ENCODE results near the gene TERB1. TPM values are rescaled to one million over a fixed set of nuclear protein-coding genes. Genes with fewer than 3 reads are reported as not detected.

The TERB1 gene
- total RNA-seq (2014; rRNA removed; shearing (Covaris generic)) (not detected in 2 replicates), polyA plus RNA-seq (2016; fragmentation: Nextera tagmentation; extraction: Ambion mirVana) (not detected in 2 replicates)

- no peak for DNase-seq
- H3K36me3 ChIP-seq (ENCODE audit: low read depth) = peaks cover 36% of the 10 kb centered on the region
- H3K4me3 ChIP-seq = no peak within 1 kb of the TSS
- in situ Hi-C loops (cut with MboI) = no loop called here
- H3K9me2 ChIP-seq (ENCODE audit: insufficient read depth) = no peaks in the 10 kb centered on the region
- peaks cover 17% of the 10 kb centered on the region; the same call in 1 of the 2 replicates for H3F3A ChIP-seq (ENCODE audit: insufficient read depth)
- no peaks in the 10 kb centered on the region for H4K20me1 ChIP-seq (ENCODE audit: insufficient read depth)
- TF ChIP-seq EZH2 (IDR thresholded peaks at IDR 0.05; ENCODE audit: insufficient read depth, poor library complexity, severe bottlenecking) = no peak
- no peak for TF ChIP-seq EZH2phosphoT487 (IDR thresholded peaks at IDR 0.05; ENCODE audit: insufficient read depth, low read depth)
- H3K4me1 ChIP-seq (ENCODE audit: insufficient read depth) = no peaks in the 10 kb centered on the region
- no peak within 1 kb of the TSS for H3K9ac ChIP-seq
- H3K9me3 ChIP-seq (ENCODE audit: low read depth) = no peaks in the 10 kb centered on the region
- no peak within 1 kb of the TSS for H3K27ac ChIP-seq
- no peak within 1 kb of the TSS for H3K4me2 ChIP-seq (ENCODE audit: unreplicated experiment)
- H3K27me3 ChIP-seq (replicated peaks; ENCODE audit: insufficient read depth) = no peaks in the 10 kb centered on the region
- WGBS, 2 experiments (ENCODE audit: low coverage in 1 of 2, low lambda C conversion rate in 2 of 2, missing lambda C conversion rate in 2 of 2) = 90 to 91% methylated on average over 50 to 56 of the region's 56 CpGs
- no peaks in the 10 kb centered on the region for H3K79me2 ChIP-seq (ENCODE audit: insufficient read depth)
- H2AFZ ChIP-seq = no peak within 1 kb of the TSS
Measured at GRCh38 chr16:66801320-66802105, at the start of gene TERB1. Gene TERB1 (minus strand): TSS chr16:66801584. CDS start chr16:66796798, 4,786 bp downstream.

- Histone ChIP-seq H3K27me3 (replicated peaks; ENCODE audit: insufficient read depth) (peaks cover 22% of the 10 kb centered on the region), H3K4me2 (ENCODE audit: unreplicated experiment) (no peak overlapping the region), H3K9me3 (ENCODE audit: low read depth) (no peaks in the 10 kb centered on the region), H3K9ac (no peak overlapping the region), H3K4me1 (ENCODE audit: insufficient read depth) (no peaks in the 10 kb centered on the region), H3K4me3 (no peak overlapping the region), H3K9me2 (ENCODE audit: insufficient read depth) (no peaks in the 10 kb centered on the region), H2AFZ (no peak overlapping the region), H3F3A (ENCODE audit: insufficient read depth) (no peaks in the 10 kb centered on the region), H4K20me1 (ENCODE audit: insufficient read depth) (no peaks in the 10 kb centered on the region), H3K36me3 (ENCODE audit: low read depth) (no peaks in the 10 kb centered on the region), H3K79me2 (ENCODE audit: insufficient read depth) (no peaks in the 10 kb centered on the region), H3K27ac (no peak overlapping the region)
- 82 to 84% methylated on average over 13 to 14 of the region's 14 CpGs for WGBS, 2 experiments (ENCODE audit: low coverage in 1 of 2, low lambda C conversion rate in 2 of 2, missing lambda C conversion rate in 2 of 2)
- TF ChIP-seq EZH2phosphoT487 (IDR thresholded peaks at IDR 0.05; ENCODE audit: insufficient read depth, low read depth) (no peak), EZH2 (IDR thresholded peaks at IDR 0.05; ENCODE audit: insufficient read depth, poor library complexity, severe bottlenecking) (no peak)
- no peak for DNase-seq
- in situ Hi-C loops (cut with MboI) = loop anchor here (25.0 kb wide), 1 partner anchor 438 kb away; no protein-coding TSS in a partner anchor
Measured at GRCh38 chr16:66850115-66850815, 48.9 kb upstream of the TERB1 start.

GRCh38 chr16:66849549-66849948 is 48.2 kb upstream of the TERB1 start:
- Histone ChIP-seq H3K9me3 (ENCODE audit: low read depth) (no peaks in the 10 kb centered on the region), H3K4me1 (ENCODE audit: insufficient read depth) (no peaks in the 10 kb centered on the region), H3K36me3 (ENCODE audit: low read depth) (no peaks in the 10 kb centered on the region), H4K20me1 (ENCODE audit: insufficient read depth) (no peaks in the 10 kb centered on the region), H3K4me3 (no peak overlapping the region), H3K9me2 (ENCODE audit: insufficient read depth) (no peaks in the 10 kb centered on the region), H3K4me2 (ENCODE audit: unreplicated experiment) (no peak overlapping the region), H3K27me3 (replicated peaks; ENCODE audit: insufficient read depth) (peaks cover 30% of the 10 kb centered on the region), H3K27ac (no peak overlapping the region), H2AFZ (no peak overlapping the region), H3F3A (ENCODE audit: insufficient read depth) (no peaks in the 10 kb centered on the region), H3K9ac (no peak overlapping the region), H3K79me2 (ENCODE audit: insufficient read depth) (no peaks in the 10 kb centered on the region)
- no peak for DNase-seq
- in situ Hi-C loops (cut with MboI) = no loop called here
- 71 to 80% methylated on average over 3 to 4 of the region's 4 CpGs for WGBS, 2 experiments (ENCODE audit: low coverage in 1 of 2, low lambda C conversion rate in 2 of 2, missing lambda C conversion rate in 2 of 2)
- TF ChIP-seq EZH2 (IDR thresholded peaks at IDR 0.05; ENCODE audit: insufficient read depth, poor library complexity, severe bottlenecking) (no peak), EZH2phosphoT487 (IDR thresholded peaks at IDR 0.05; ENCODE audit: insufficient read depth, low read depth) (no peak)

GRCh38 chr16:66849021-66849420 is 47.6 kb upstream of the TERB1 start:
- H3K4me3 ChIP-seq = no peak overlapping the region
- no peak overlapping the region for H3K9ac ChIP-seq
- in situ Hi-C loops (cut with MboI) = no loop called here
- H3K79me2 ChIP-seq (ENCODE audit: insufficient read depth) = no peaks in the 10 kb centered on the region
- no peaks in the 10 kb centered on the region for H3K9me2 ChIP-seq (ENCODE audit: insufficient read depth)
- H3K4me2 ChIP-seq (ENCODE audit: unreplicated experiment) = no peak overlapping the region
- H2AFZ ChIP-seq = no peak overlapping the region
- 68 to 87% methylated on average over 2 of the region's 2 CpGs for WGBS, 2 experiments (ENCODE audit: low coverage in 1 of 2, low lambda C conversion rate in 2 of 2, missing lambda C conversion rate in 2 of 2)
- DNase-seq = no peak
- H3F3A ChIP-seq (ENCODE audit: insufficient read depth) = no peaks in the 10 kb centered on the region
- no peaks in the 10 kb centered on the region for H3K36me3 ChIP-seq (ENCODE audit: low read depth)
- no peak for TF ChIP-seq EZH2 (IDR thresholded peaks at IDR 0.05; ENCODE audit: insufficient read depth, poor library complexity, severe bottlenecking)
- no peak for TF ChIP-seq EZH2phosphoT487 (IDR thresholded peaks at IDR 0.05; ENCODE audit: insufficient read depth, low read depth)
- H3K4me1 ChIP-seq (ENCODE audit: insufficient read depth) = no peaks in the 10 kb centered on the region
- no peaks in the 10 kb centered on the region for H3K9me3 ChIP-seq (ENCODE audit: low read depth)
- peaks cover 32% of the 10 kb centered on the region for H3K27me3 ChIP-seq (replicated peaks; ENCODE audit: insufficient read depth)
- no peaks in the 10 kb centered on the region for H4K20me1 ChIP-seq (ENCODE audit: insufficient read depth)
- no peak overlapping the region for H3K27ac ChIP-seq

Measured in GM23248 (cell line).